Hematopoietic multipotent progenitor cell treated with erythropoietin and hydrocortisone succinate and interleukin-3 and kit ligand, for 15 days (in vitro differentiated cells): ENCODE results near the gene RNF17.

Source experiments
- DNase-seq: peaks from one replicate; pipeline ENCODE4 v3.0.0-alpha.2; 2015; ENCODE audit warnings: low spot score

Gene RNF17

DNA sequence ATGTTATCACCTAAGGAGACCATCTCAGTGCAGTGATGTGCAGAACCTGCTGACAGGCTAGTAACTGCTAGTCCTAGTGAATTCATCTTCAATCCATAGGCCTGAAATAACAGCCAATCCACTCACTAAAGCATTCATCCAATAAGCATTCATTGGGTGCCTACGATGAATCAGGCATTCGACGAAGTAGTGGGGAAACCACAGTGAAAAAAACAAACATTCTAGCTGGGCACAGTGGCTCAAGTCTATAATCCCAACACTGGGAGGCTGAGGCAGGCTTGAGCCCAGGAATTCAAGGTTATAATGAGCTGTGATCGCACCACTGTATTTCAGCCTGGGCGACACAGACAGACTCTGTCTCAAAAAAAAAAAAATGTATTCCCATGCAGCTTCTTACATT, 135.6 kb downstream of the RNF17 start:
- no peak for DNase-seq

DNA sequence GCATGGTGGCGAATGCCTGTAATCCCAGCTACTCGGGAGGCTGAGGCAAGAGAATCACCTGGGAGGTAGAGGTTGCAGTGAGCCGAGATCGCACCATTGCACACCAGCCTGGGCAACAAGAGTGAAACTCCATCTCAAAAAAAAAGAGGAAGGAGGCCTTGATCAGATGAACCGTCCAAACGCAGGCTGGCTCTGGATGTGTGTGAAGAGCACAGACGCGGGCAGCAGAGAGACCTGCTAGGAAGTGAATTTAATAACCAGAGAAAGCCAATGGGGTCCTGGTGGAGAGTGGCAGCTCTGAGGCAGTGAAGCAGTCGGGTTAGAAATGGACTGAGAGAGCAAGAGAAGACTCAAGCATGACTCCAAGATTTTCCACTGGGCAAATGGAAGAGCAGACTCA, 136.5 kb downstream of the RNF17 start:
- no peak for DNase-seq

DNA sequence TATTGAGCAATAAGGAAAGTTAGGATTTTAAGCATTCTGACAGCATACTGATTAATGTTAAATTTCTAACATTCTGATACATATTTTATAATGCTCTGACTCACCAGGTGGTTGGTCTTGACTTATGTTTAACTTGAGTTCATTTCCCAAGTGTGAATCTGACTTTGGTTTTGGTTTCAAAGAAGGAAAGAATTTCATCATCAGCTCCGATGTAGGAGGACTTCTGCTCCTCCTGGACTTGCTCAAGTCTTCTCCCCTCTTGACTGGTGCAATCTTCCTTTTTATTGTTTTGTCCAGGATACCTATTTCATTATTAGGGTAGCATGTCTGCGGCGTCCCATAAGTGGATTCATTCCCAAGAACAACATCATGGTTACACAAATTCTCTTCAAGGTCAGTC, 141.3 kb downstream of the RNF17 start:
- DNase-seq = no peak

DNA sequence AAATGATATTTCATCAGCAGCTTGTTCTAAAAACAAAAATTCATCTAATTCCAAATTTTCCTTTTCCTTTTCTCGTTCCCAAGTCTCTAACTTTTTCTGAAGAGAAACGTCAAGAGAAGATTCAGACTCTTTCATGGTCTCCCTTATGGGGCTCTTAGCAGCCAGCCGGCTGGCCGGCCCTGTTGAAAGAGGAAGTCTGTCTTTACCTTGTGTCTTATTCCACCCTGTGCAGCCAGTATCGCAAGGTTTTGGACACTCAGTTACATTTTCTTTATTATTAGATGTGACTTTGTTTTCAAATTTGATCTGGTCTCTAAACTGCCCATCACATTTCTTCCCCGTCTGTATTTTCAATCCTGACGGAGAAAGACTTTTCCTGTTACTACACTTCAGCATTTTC, 142.3 kb downstream of the RNF17 start:
- DNase-seq = no peak

DNA sequence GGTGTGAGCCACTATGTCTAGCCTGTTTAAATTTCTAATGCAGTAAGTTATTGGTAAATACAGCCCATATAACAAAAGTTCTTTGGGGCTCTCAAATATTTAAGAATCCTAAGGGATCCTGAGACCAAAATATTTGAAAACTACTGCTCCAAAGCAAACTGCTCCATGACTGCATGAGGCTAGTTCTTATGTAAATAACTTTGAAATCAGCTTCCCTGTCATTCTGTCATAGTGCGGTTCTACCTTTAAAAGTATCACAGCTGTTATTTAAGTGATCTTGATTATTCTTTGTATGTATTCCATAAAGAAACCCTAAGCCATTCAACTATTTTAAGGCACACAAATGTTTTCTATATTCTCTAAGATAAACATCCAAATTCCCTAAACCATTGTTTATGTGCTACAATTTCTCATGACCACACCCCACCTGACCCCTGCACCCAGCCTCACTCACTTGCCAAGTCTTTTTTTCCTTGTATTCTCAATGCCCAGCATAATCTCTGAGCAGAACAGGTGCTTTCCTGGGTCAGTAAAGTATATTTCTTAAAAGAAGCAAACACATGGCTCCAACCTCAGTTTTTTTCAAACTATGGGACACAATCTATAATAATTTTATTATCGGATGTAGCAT, 146.6 kb downstream of the RNF17 start:
- no peak for DNase-seq

DNA sequence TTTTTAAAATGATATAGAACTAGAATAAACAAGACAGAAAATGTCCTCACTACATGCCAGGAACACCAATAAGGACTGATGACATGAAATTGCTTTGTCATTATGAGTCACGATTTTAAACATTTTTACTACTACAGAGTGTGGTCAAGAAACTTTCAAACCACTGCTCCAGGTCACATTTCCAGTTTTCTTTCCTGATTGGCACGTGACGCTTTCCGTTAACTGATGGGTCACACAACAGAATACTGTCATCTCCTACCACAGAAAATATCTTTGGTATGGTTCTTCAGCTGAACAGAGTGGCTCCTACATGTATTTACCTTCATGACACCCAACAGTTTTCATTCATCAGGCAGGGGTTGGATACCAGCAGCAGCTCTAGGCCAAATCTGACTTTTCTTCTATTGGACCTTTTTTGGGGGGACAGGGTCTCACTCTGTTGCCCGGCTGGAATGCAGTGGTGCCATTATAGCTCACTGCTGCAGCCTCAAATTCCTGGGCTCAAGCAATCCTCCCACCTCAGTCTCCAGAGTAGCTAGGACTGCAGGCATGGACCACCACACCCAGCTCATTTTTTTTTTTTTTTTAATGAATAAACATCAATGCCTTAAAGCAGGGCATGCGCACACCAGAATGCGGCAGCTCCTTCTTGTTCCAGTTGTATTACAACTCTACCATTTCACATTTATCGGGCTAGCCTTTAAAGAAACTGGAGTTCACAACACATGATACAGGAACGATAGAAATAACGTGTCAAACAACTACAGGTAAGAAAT, 147.4 kb downstream of the RNF17 start:
- peak; percentile 57 for DNase-seq

DNA sequence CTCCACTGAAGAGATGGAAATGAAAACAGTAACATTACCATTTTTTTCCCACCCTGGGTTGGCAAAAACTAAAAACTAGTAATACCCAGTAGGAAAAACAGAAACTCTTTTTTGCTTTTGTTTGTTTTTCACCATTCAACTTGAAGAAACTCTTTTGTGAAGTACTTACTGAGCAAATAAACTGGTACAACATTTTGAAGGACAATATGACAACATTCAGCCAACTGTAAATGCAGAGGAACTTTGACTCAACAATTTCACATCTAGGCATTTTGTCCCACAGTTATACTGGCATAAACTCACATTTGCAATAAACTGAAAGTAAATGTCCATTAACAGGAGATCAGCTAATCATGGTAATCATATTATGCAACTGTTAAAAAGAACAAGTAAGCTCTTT, 152.5 kb downstream of the RNF17 start:
- DNase-seq = no peak

DNA sequence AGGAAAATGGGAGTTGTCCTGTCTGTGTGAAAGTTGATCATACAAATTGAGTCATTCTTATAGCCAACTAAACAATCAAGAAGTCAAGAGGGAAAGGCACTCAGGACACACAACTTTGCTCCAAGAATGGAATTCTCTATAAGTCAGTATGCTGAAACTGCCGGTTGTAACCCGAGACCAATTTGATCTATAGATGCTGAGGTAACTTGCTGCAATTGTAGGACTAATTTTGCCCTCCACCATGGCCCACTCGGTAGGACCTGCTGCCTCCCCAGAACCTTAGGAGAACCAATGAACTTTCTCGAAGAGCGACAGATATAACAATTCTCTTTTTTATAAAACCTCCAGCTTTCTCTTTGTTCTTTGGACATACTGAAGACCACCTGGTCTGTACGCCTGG, 157.0 kb downstream of the RNF17 start:
- DNase-seq = no peak

DNA sequence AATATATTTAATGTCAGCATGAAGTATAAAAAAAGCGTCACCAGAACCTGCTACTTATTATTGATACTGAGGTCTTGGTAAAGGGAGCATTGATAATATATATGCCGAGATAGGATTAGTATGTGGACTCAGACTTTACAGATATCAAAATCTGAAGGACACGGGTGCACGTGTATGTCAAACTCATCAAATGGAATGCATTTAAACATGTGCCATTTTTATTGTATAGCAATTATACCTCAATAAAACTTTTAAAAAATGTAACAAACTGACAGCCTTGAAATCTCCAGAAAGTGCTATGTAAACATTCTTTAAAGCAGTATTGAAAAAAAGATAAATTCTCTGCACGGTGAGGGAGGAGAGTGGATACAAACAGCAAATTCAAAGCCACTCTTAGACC, 157.9 kb downstream of the RNF17 start:
- DNase-seq = no peak

DNA sequence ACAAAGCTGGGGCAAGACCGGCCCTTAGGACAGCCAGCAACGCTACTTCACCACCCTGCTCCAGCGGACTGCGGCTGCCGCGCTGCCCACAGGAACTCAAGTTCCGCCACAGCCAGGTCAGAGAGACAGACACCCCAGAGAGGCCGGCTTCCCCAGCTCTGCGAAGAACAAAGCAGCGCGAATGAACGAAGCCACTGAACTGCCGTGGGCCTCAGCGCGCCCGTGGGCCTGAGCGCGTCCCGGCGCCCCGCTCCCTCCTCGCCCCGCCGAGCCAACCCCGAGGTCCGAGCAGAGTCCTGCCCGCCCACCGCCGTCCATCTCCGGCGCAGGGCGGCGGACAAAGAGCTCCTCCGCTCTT, 158.4 kb downstream of the RNF17 start:
- no peak for DNase-seq

DNA sequence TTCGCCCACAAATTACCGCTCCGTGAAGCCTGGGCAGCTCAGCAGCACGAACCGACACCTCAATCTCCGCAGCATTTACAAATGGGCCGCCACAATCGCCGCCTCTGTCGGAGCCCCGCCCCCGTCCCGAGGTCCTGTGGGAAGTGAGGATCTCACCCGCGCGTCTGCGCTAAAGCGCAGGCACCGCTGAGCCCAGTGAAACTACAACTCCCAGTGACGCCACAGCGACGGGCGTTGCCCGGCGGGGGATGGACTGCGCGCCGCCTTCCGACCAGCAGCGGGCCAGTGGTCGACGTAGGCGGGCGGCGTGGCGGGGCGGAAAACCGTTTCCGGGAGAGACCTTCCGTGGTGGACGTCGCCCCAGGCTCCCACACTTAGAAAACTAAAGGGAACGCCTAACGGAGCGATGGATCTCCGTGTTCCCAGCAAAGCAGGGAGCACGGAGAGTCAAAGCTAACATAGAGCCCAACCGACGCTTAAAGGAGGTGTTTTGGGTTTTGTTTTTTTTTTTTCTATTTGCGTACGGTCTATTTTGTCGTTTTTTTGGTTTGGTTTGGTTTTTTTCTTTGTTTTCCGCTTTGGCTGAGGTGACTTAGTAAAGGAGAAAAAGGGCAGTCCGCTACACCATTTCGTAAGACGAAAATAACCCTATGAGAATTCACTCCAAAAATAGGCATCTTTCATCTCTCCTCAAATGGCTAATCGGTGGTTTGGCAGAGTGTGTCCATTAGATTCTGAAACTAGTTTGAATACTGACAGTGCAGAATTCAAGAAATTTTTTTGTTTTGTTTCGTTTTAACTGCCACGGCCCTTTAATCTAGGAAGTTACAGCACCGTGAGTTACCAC, 159.0 kb downstream of the RNF17 start:
- peak; percentile 96 for DNase-seq

DNA sequence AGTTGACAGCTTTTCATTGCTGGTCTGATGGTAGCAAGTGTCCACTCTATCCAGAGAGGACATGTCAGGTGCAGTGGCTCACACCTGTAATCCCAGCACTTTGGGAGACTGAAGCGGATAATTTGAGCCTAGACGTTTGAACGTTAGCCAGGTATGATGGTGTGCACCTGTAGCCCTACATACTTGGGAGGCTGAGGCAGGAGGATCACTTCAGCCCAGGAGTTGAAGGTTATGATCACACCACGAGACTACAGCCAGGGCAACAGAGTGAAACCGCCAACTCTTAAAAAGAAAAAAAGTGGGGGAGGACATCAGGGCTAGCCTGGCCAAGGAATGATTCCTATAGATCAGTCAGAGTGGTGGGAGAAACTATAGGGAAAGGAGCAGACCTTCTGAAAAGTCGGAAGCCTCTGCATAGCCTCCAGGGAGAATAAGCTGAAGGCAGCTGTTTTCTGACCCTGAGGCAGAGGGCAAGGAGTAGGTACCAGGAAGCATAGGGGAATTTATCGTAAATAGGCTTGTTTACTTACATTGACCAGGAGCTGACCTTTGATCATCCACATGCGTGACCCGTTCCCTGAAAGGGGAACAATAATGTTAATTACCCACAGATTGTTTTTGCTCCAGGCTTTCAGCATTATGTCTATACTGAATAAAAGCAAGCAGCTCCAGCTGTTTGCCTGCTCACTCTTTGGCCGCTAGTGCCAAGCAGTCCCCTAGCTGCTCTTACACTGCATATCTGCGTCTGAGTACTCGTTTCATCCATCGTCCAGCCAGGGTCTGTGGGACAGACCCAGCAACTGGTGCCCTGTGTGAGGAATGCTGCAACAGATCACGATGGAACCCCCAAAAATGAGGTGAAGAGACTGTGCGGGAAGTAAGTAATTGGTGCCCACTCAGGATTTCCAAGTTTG, 161.6 kb downstream of the RNF17 start:
- DNase-seq = no peak

DNA sequence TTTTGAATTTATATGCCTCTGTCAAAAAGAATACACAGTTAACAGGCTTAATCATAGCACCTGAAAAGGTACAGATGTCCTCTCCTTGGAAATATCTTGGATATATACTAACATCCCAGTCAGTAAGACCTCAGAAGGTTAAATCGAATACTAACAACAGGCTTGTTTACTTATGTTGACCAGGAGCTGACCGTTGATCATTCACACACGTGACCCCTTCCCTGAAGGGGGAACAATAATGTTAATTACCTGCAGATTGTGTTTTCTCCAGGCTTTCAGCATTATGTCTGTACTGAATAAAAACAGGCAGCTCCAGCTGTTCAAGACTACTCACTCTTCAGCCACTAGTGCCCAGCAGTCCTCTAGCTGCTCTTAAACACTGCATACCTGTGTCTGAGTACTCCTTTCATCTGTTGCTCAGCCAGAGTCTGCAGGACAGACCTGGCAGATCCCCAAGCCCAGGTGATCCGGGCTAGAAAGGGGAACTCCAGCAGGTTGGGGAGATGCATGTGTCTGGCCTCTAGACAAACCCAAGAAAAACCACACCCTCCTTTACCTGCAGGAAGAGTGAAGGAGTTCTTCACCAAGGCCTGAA, 163.9 kb downstream of the RNF17 start:
- no peak for DNase-seq

DNA sequence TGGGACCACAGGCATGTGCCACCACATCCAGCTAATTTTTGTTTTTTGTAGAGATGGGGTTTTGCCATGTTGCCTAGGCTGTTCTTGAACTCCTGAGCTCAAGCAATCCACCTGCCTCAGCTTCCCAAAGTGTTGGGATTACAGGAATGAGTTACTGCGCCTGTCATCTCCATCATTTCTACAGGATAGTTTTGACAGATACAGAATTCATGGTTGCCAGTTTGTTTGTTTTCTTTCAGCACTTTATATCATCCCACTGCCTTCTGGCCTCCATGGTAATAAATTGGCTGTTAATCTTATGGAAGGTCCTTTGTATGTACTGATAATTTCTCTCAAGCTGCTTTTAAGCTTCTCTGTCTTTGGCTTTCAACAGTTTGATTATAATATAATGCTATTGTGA, 165.2 kb downstream of the RNF17 start:
- no peak for DNase-seq
